H1 (cell line): ENCODE data around the gene MELTF. TPM values are rescaled to one million over a fixed set of nuclear protein-coding genes. Genes with fewer than 3 reads are reported as not detected.

Source experiments
- CTCF ChIA-PET: fragments of 300-600 bp; sonication (Branson Sonifier 250); formaldehyde crosslinking; loops from one replicate; lab custom pipeline; 2021; ENCODE audit not compliant: partially characterized antibody; lab: Charles Lee
- POLR2A ChIA-PET: fragments of 300-600 bp; sonication (Branson Sonifier 250); formaldehyde crosslinking; loops from one replicate; lab custom pipeline; 2021; ENCODE audit warnings: inconsistent platforms; ENCODE audit not compliant: partially characterized antibody; lab: Charles Lee
- DNase-seq, 2 experiments: peaks; one replicate each; pipeline versions ENCODE4 v3.0.0 to v3.0.0-alpha.2; 2010 to 2022; ENCODE audit warnings: low spot score in 2 of 2, low read depth in 1 of 2, mixed read lengths in 1 of 2
- FAIRE-seq: peaks from 2 replicates; lab custom pipeline; 2011; peaks lifted over from hg19 to GRCh38; lab: Jason Lieb, UNC
- H2AFZ ChIP-seq: 2 replicates; pipeline ENCODE4 v1.8.1; 2012; ENCODE audit warnings: low read length, inconsistent platforms
- H2AK5ac ChIP-seq: 2 replicates; pipeline ENCODE4 v1.6.1; 2013; ENCODE audit warnings: low read depth, low read length
- H2BK120ac ChIP-seq: replicated peaks from 2 replicates; pipeline ENCODE3; 2013; ENCODE audit warnings: low read depth, low read length, inconsistent platforms
- H2BK12ac ChIP-seq: 2 replicates; pipeline ENCODE4 v1.6.1; 2013; ENCODE audit warnings: low read depth, low read length
- H2BK15ac ChIP-seq: 2 replicates; pipeline ENCODE4 v1.6.1; 2013; ENCODE audit warnings: low read length
- H2BK20ac ChIP-seq: 2 replicates; pipeline ENCODE4 v1.6.1; 2013; ENCODE audit warnings: low read length
- H2BK5ac ChIP-seq: 2 replicates; pipeline ENCODE4 v1.6.1; 2013; ENCODE audit warnings: low read depth, low read length
- H3K14ac ChIP-seq: 2 replicates; pipeline ENCODE4 v1.6.1; 2013; ENCODE audit warnings: inconsistent platforms; ENCODE audit not compliant: insufficient read length
- H3K18ac ChIP-seq: 2 replicates; pipeline ENCODE4 v1.6.1; 2013; ENCODE audit warnings: low read length; ENCODE audit errors: extremely low read depth
- H3K23ac ChIP-seq: 2 replicates; pipeline ENCODE4 v1.6.1; 2013; ENCODE audit warnings: inconsistent platforms; ENCODE audit not compliant: insufficient read length
- H3K23me2 ChIP-seq: 2 replicates; pipeline ENCODE4 v1.6.1; 2013; ENCODE audit warnings: low read depth, low read length
- H3K27ac ChIP-seq: 2 replicates; pipeline ENCODE4 v1.6.1; 2011; ENCODE audit warnings: low read depth, low read length, inconsistent platforms
- H3K27me3 ChIP-seq, 4 experiments: replicated peaks in 1 of 4; 1 replicate in 1 of 4; 2 replicates in 3 of 4; pipeline versions ENCODE4 v1.6.1 to v1.8.1; 2011 to 2013; ENCODE audit warnings: low read length in 3 of 4, mild to moderate bottlenecking in 3 of 4, inconsistent platforms in 2 of 4, mixed read lengths in 2 of 4, moderate library complexity in 1 of 4; ENCODE audit not compliant: control insufficient read depth in 3 of 4, insufficient read depth in 3 of 4; ENCODE audit errors: extremely low read depth in 1 of 4
- H3K36me3 ChIP-seq, 4 experiments: 2 replicates each; pipeline versions ENCODE4 v1.6.1 to v1.8.1; 2011 to 2013; ENCODE audit warnings: mild to moderate bottlenecking in 4 of 4, low read length in 3 of 4, moderate library complexity in 2 of 4, control low read depth in 1 of 4, inconsistent platforms in 1 of 4; ENCODE audit not compliant: insufficient read depth in 4 of 4, control insufficient read depth in 2 of 4
- H3K4ac ChIP-seq: replicated peaks from 2 replicates; pipeline ENCODE3; 2013; ENCODE audit warnings: low read length, low read depth, mixed read lengths, inconsistent platforms; ENCODE audit not compliant: insufficient read length
- H3K4me1 ChIP-seq, 4 experiments: replicated peaks in 1 of 4; 1 replicate in 1 of 4; 2 replicates in 3 of 4; pipeline versions ENCODE4 v1.6.1 to v1.8.1; 2011 to 2013; ENCODE audit warnings: low read length in 3 of 4, inconsistent platforms in 2 of 4, mixed read lengths in 1 of 4; ENCODE audit not compliant: insufficient read depth in 4 of 4, control insufficient read depth in 3 of 4
- H3K4me2 ChIP-seq, 2 experiments: 2 replicates each; pipeline versions ENCODE4 v1.6.1 to v1.8.1; 2011 to 2013; ENCODE audit warnings: low read depth in 2 of 2, low read length in 2 of 2, control low read depth in 1 of 2, inconsistent platforms in 1 of 2, mild to moderate bottlenecking in 1 of 2; ENCODE audit not compliant: insufficient read depth in 1 of 2
- H3K4me3 ChIP-seq, 4 experiments: fragments of 200-600, 300-600 bp in 1 of 4; sonication (generic), shearing (Covaris generic), sonication (Bioruptor Twin) in 1 of 4; 2 replicates each; pipeline versions ENCODE4 v1.5.1 to v1.8.1; 2011 to 2016; ENCODE audit warnings: low read length in 4 of 4, low read depth in 3 of 4, control low read depth in 2 of 4, inconsistent platforms in 2 of 4, mild to moderate bottlenecking in 2 of 4, mixed read lengths in 1 of 4, moderate library complexity in 1 of 4; ENCODE audit not compliant: insufficient read depth in 2 of 4; ENCODE audit errors: extremely low read depth in 1 of 4
- H3K56ac ChIP-seq: replicated peaks from 2 replicates; pipeline ENCODE3; 2013; ENCODE audit warnings: low read depth, mild to moderate bottlenecking, mixed read lengths, low read length, inconsistent platforms; ENCODE audit not compliant: insufficient read length
- H3K79me1 ChIP-seq: 2 replicates; pipeline ENCODE4 v1.6.1; 2013; ENCODE audit warnings: low read depth, low read length, control low read depth
- H3K79me2 ChIP-seq, 2 experiments: 2 replicates each; pipeline versions ENCODE4 v1.6.1 to v1.8.1; 2012 to 2013; ENCODE audit warnings: low read length in 2 of 2, mild to moderate bottlenecking in 2 of 2, inconsistent platforms in 1 of 2; ENCODE audit not compliant: insufficient read depth in 2 of 2, control insufficient read depth in 1 of 2
- H3K9ac ChIP-seq, 4 experiments: replicated peaks in 1 of 4; 1 replicate in 1 of 4; 2 replicates in 3 of 4; pipeline versions ENCODE4 v1.6.1 to v1.8.1; 2011 to 2013; ENCODE audit warnings: low read depth in 3 of 4, low read length in 3 of 4, control low read depth in 2 of 4, mild to moderate bottlenecking in 2 of 4, moderate library complexity in 2 of 4, inconsistent platforms in 1 of 4; ENCODE audit errors: extremely low read depth in 1 of 4
- H3K9me3 ChIP-seq, 2 experiments: 2 replicates each; pipeline versions ENCODE4 v1.6.1 to v1.8.1; 2012 to 2013; ENCODE audit warnings: mild to moderate bottlenecking in 2 of 2, moderate library complexity in 2 of 2, control low read depth in 1 of 2, inconsistent platforms in 1 of 2, low read depth in 1 of 2, low read length in 1 of 2, mixed read lengths in 1 of 2; ENCODE audit not compliant: insufficient read depth in 2 of 2
- H4K20me1 ChIP-seq, 2 experiments: replicated peaks in 1 of 2; 2 replicates each; pipeline versions ENCODE3 to v1.8.1; 2011 to 2013; ENCODE audit warnings: inconsistent platforms in 2 of 2, low read length in 2 of 2, mild to moderate bottlenecking in 1 of 2; ENCODE audit not compliant: insufficient read depth in 2 of 2, control insufficient read depth in 1 of 2
- H4K5ac ChIP-seq: 2 replicates; pipeline ENCODE4 v1.6.1; 2013; ENCODE audit warnings: low read length, low read depth, mixed read lengths, inconsistent platforms; ENCODE audit not compliant: insufficient read length
- H4K8ac ChIP-seq: 2 replicates; pipeline ENCODE4 v1.8.0; 2013; ENCODE audit warnings: mild to moderate bottlenecking, moderate library complexity, low read length, inconsistent platforms; ENCODE audit not compliant: insufficient read depth; ENCODE audit errors: extremely low read depth
- H4K91ac ChIP-seq: replicated peaks from 2 replicates; pipeline ENCODE3; 2013; ENCODE audit warnings: low read length, mixed read lengths, inconsistent platforms; ENCODE audit not compliant: insufficient read length
- ATF3 ChIP-seq: IDR thresholded peaks from 2 replicates; pipeline ENCODE4 v1.6.1; 2011; ENCODE audit warnings: low read depth, mild to moderate bottlenecking, low read length; ENCODE audit not compliant: insufficient read depth
- E2F6 ChIP-seq: IDR thresholded peaks from 2 replicates; pipeline ENCODE4 v1.6.1; 2012; ENCODE audit warnings: inconsistent platforms
- KDM1A ChIP-seq: fragments of 200-600, 300-600 bp; sonication (generic); IDR thresholded peaks from 2 replicates; pipeline ENCODE4 v1.7.1; 2016; ENCODE audit warnings: mild to moderate bottlenecking, low read length, borderline replicate concordance
- KDM4A ChIP-seq: IDR thresholded peaks from one replicate; pipeline ENCODE4 v1.7.1; 2012; ENCODE audit warnings: low read depth, mild to moderate bottlenecking, moderate library complexity, low read length, inconsistent platforms; ENCODE audit not compliant: severe bottlenecking
- MAX ChIP-seq: IDR thresholded peaks from 2 replicates; pipeline ENCODE4 v1.6.1; 2012; ENCODE audit warnings: inconsistent platforms
- POLR2A ChIP-seq, 2 experiments: IDR thresholded peaks; 1 replicate in 1 of 2; 2 replicates in 1 of 2; pipeline ENCODE4 v1.6.1; 2011; ENCODE audit warnings: low read depth in 2 of 2, low read length in 2 of 2, mild to moderate bottlenecking in 2 of 2; ENCODE audit errors: control extremely low read depth in 1 of 2
- POLR2AphosphoS5 ChIP-seq: IDR thresholded peaks from 2 replicates; pipeline ENCODE4 v1.6.1; 2011; ENCODE audit warnings: low read depth, low read length
- POU5F1 ChIP-seq: IDR thresholded peaks from 2 replicates; pipeline ENCODE4 v1.6.1; 2011; ENCODE audit warnings: low read depth, mild to moderate bottlenecking, low read length, moderate library complexity
- SAP30 ChIP-seq: fragments of 300-600 bp; sonication (generic); IDR thresholded peaks from 2 replicates; pipeline ENCODE4 v1.7.1; 2012; ENCODE audit warnings: low read length, moderate library complexity, mild to moderate bottlenecking, inconsistent platforms; ENCODE audit not compliant: insufficient read depth, insufficient replicate concordance
- TAF1 ChIP-seq: IDR thresholded peaks from 2 replicates; pipeline ENCODE4 v1.6.1; 2011; ENCODE audit warnings: mild to moderate bottlenecking, low read depth, low read length
- WGBS, 2 experiments: shearing (Covaris generic) in 1 of 2; methylation state at CpG; one replicate each; pipeline versions ENCODE4 v1.1.6 to v1.1.7; 2013 to 2015; ENCODE audit warnings: low lambda C conversion rate in 2 of 2, mixed read lengths in 2 of 2, inconsistent platforms in 1 of 2, low coverage in 1 of 2, missing lambda C conversion rate in 1 of 2; ENCODE audit not compliant: insufficient replicate concordance in 2 of 2, insufficient coverage in 1 of 2, insufficient read length in 1 of 2; ENCODE audit errors: extremely low coverage in 1 of 2, missing lambda C conversion rate in 1 of 2; 5-methylcytosine and 5-hydroxymethylcytosine counted together
- polyA plus RNA-seq, 7 experiments: library from polyadenylated mRNA; depleted of rRNA in 3 of 7; stranded (reverse) in 5 of 7; unstranded in 2 of 7; fragments of >200 nt in 5 of 7; fragments of 200-250 nt in 2 of 7; gene quantifications; 1 replicate in 5 of 7; 2 replicates in 1 of 7; 4 replicates in 1 of 7; pipeline versions ENCODE4 v1.2.1 to v1.2.3, GENCODE V29; 2011 to 2013; ENCODE audit warnings: missing spikeins in 2 of 7, mixed read lengths in 2 of 7
- total RNA-seq: library from RNA; stranded (reverse); fragmentation: NEBNext Ultra II Directional; extraction: Animal tissue kit (Norgen Biotek cat#: 25700); gene quantifications from 2 replicates; pipeline ENCODE4 v1.2.1, GENCODE V29; 2021

Gene MELTF
- total and polyA plus RNA-seq, 2 of the 8 experiments (the other 6 are each of a cell fraction or from before 2014, with no cell fraction given): 1.7 to 3.5 TPM

GRCh38 chr3:197023241-197023997 lies 6.2 kb downstream of the MELTF start:
- Histone ChIP-seq H3K23ac (no peak overlapping the region), H4K8ac (no peak overlapping the region; the same call in 1 of the 2 replicates), H3K4me1 (peaks cover 0 to 16% (median 11%) of the 10 kb centered on the region in 4 experiments; a peak in 5 of 7 replicates), H3K4me2 (no peak overlapping the region; a peak in 1 of 4 replicates), H3K4me3 (no peak overlapping the region), H3K27ac (no peak overlapping the region), H2BK5ac (no peak overlapping the region), H2AFZ (no peak overlapping the region), H2BK15ac (no peak overlapping the region), H3K23me2 (no peaks in the 10 kb centered on the region; the same call in 1 of the 2 replicates), H4K5ac (no peak overlapping the region), H2BK20ac (no peak overlapping the region), H3K56ac (no peak overlapping the region), H3K79me1 (no peaks in the 10 kb centered on the region), H3K4ac (no peak overlapping the region), H3K79me2 (no peaks in the 10 kb centered on the region), H2BK12ac (no peak overlapping the region), H4K91ac (no peak overlapping the region), H2BK120ac (no peak overlapping the region), H3K14ac (no peak overlapping the region), H2AK5ac (no peak overlapping the region), H4K20me1 (peaks cover 0 to 2% of the 10 kb centered on the region in 2 experiments), H3K27me3 (peaks cover under 1 to 9% (median 5%) of the 10 kb centered on the region in 4 experiments; a peak in 6 of 7 replicates), H3K36me3 (no peaks in the 10 kb centered on the region), H3K9me3 (no peaks in the 10 kb centered on the region), H3K18ac (no peak overlapping the region), H3K9ac (no peak overlapping the region)
- ChIA-PET CTCF (interaction anchor here (1.0 to 16.7 kb wide), 6 partner anchors 8 to 525 kb away, joined by 3 to 245 read pairs (median 3); no protein-coding TSS in a partner anchor), POLR2A (interaction anchor here (0.6 kb wide), 1 partner anchor 574 kb away, joined by 3 read pairs; no protein-coding TSS in a partner anchor)
- WGBS, 2 experiments: 86% methylated on average over 27 of the region's 27 CpGs; no CpG with 5 or more reads in 1 of the 2 experiments
- no peak for DNase-seq
- no peak for FAIRE-seq
- TF ChIP-seq POLR2A (IDR thresholded peaks at IDR 0.05; ENCODE audit: control extremely low read depth in 1 of 2, low read depth in 2 of 2, low read length in 2 of 2): no peak
- no peak for TF ChIP-seq TAF1
- TF ChIP-seq MAX: no peak
- TF ChIP-seq KDM4A: no peak
- TF ChIP-seq ATF3: no peak
- TF ChIP-seq KDM1A: no peak
- no peak for TF ChIP-seq POLR2AphosphoS5
- no peak for TF ChIP-seq E2F6
- no peak for TF ChIP-seq POU5F1
- TF ChIP-seq SAP30: no peak
